Activated T-helper 1 cell treated with anti-CD3 and anti-CD28 coated beads, Interleukin-2, amount 50 U/mL, for 16 hours (primary cell): ENCODE data around the gene ZFAND5.

Experiments used
- DNase-seq, 2 donors: peaks; one replicate each; pipeline ENCODE4 v3.0.0-alpha.2; 2020; ENCODE audit warnings: low read depth in 1 of 2, low spot score in 1 of 2

ZFAND5 gene

GRCh38 chr9:72363236-72363635 lies 1.8 kb downstream of the ZFAND5 start:
- no peak for DNase-seq

- peak in 1 of 2 donors; percentile 4 for DNase-seq
Observed at GRCh38 chr9:72362680-72363139, 2.3 kb downstream of the ZFAND5 start.

GRCh38 chr9:72362118-72362531 lies 2.9 kb downstream of the ZFAND5 start:
- DNase-seq = no peak

- DNase-seq = no peak
Observed at GRCh38 chr9:72361217-72361616, 3.8 kb downstream of the ZFAND5 start.

- no peak for DNase-seq
Observed at GRCh38 chr9:72360324-72360723, 4.7 kb downstream of the ZFAND5 start.

- no peak for DNase-seq
Observed at GRCh38 chr9:72356041-72356582, 8.9 kb downstream of the ZFAND5 start.

- DNase-seq = no peak
Observed at GRCh38 chr9:72355153-72355552, 9.9 kb downstream of the ZFAND5 start.

- DNase-seq = no peak
Observed at GRCh38 chr9:72354704-72355103, 10.3 kb downstream of the ZFAND5 start.

GRCh38 chr9:72353455-72354116 lies 11.4 kb downstream of the ZFAND5 start:
- DNase-seq = no peak

GRCh38 chr9:72352911-72353388 lies 12.1 kb downstream of the ZFAND5 start:
- no peak for DNase-seq

- DNase-seq = no peak
Observed at GRCh38 chr9:72351538-72352453, 13.2 kb downstream of the ZFAND5 start.

- DNase-seq = no peak
Observed at GRCh38 chr9:72349911-72350310, 15.1 kb downstream of the ZFAND5 start.

- DNase-seq = no peak
Observed at GRCh38 chr9:72349240-72349639, 15.8 kb downstream of the ZFAND5 start.

- no peak for DNase-seq
Observed at GRCh38 chr9:72346333-72346732, 18.7 kb downstream of the ZFAND5 start.

- DNase-seq = no peak
Observed at GRCh38 chr9:72338631-72339030, 26.4 kb downstream of the ZFAND5 start.

GRCh38 chr9:72337286-72337685 lies 27.7 kb downstream of the ZFAND5 start:
- DNase-seq = no peak

GRCh38 chr9:72334658-72335337 lies 30.2 kb downstream of the ZFAND5 start:
- DNase-seq = no peak

- no peak for DNase-seq
Observed at GRCh38 chr9:72333709-72334108, 31.3 kb downstream of the ZFAND5 start.

- no peak for DNase-seq
Observed at GRCh38 chr9:72333197-72333596, 31.8 kb downstream of the ZFAND5 start.

GRCh38 chr9:72332351-72332750 lies 32.7 kb downstream of the ZFAND5 start:
- no peak for DNase-seq

- DNase-seq = no peak
Observed at GRCh38 chr9:72327631-72328030, 37.4 kb downstream of the ZFAND5 start.
